HepG2 (cell line): ENCODE measurements around the gene SLC29A1. TPM values are rescaled to one million over a fixed set of nuclear protein-coding genes. Genes with fewer than 3 reads are reported as not detected.
A peak's percentile ranks its signal among the peaks of the same experiment; 100 is the strongest.

Experiments used
- AFF4 ChIP-seq: sonication (generic); formaldehyde crosslinking; IDR thresholded peaks from 2 replicates; pipeline ENCODE4 v1.4.0; 2020; ENCODE audit warnings: missing genetic modification reagents
- ARNT2 ChIP-seq: sonication (generic); formaldehyde crosslinking; IDR thresholded peaks from 2 replicates; pipeline ENCODE4 v1.8.0; 2022; ENCODE audit warnings: mild to moderate bottlenecking, low read depth, missing genetic modification reagents, moderate library complexity
- FOXK2 ChIP-seq: fragments of 450-650 bp; IDR thresholded peaks from 2 replicates; pipeline ENCODE4 v1.6.1; 2016
- FOXM1 ChIP-seq: sonication (generic); formaldehyde crosslinking; IDR thresholded peaks from 2 replicates; pipeline ENCODE4 v1.5.0; 2020; ENCODE audit warnings: missing genetic modification reagents
- KAT8 ChIP-seq: IDR thresholded peaks from 2 replicates; pipeline ENCODE4 v1.6.1; 2016; ENCODE audit warnings: missing genetic modification reagents, missing compliant biosample characterization
- KMT2B ChIP-seq: IDR thresholded peaks from 2 replicates; pipeline ENCODE4 v1.6.1; 2016; ENCODE audit warnings: missing genetic modification reagents, missing compliant biosample characterization
- MXI1 ChIP-seq: IDR thresholded peaks from 3 replicates; pipeline ENCODE4 v1.6.1; 2012; ENCODE audit warnings: low read depth, low read length, inconsistent platforms, borderline replicate concordance
- NFE2L2 ChIP-seq: fragments of 150-350 bp; IDR thresholded peaks from 2 replicates; pipeline ENCODE4 v1.6.1; 2014; ENCODE audit warnings: low read length
- PCBP1 ChIP-seq: fragments of 200-400 bp; formaldehyde crosslinking; IDR thresholded peaks from 2 replicates; pipeline ENCODE4 v1.6.1; 2017; ENCODE audit warnings: mild to moderate bottlenecking, low read depth, low read length, borderline replicate concordance
- RORA ChIP-seq: sonication (generic); formaldehyde crosslinking; IDR thresholded peaks from 2 replicates; pipeline ENCODE4 v1.5.0; 2020; ENCODE audit warnings: mild to moderate bottlenecking, missing genetic modification reagents, moderate library complexity
- SALL2 ChIP-seq: sonication (generic); formaldehyde crosslinking; IDR thresholded peaks from 2 replicates; pipeline ENCODE4 v1.8.1; 2023; ENCODE audit warnings: mild to moderate bottlenecking, missing genetic modification reagents, inconsistent platforms
- SP140L ChIP-seq: sonication (generic); formaldehyde crosslinking; IDR thresholded peaks from 2 replicates; pipeline ENCODE4 v1.4.0; 2020; ENCODE audit warnings: missing genetic modification reagents, borderline replicate concordance
- SRF ChIP-seq: IDR thresholded peaks from 2 replicates; pipeline ENCODE4 v1.6.1; 2011; ENCODE audit warnings: mild to moderate bottlenecking, low read depth, low read length, moderate library complexity
- TFE3 ChIP-seq: IDR thresholded peaks from 2 replicates; pipeline ENCODE4 v1.6.1; 2016
- TOPORS ChIP-seq: sonication (generic); formaldehyde crosslinking; IDR thresholded peaks from 2 replicates; pipeline ENCODE4 v1.8.0; 2023; ENCODE audit warnings: mild to moderate bottlenecking, missing genetic modification reagents
- ZKSCAN8 ChIP-seq: IDR thresholded peaks from 2 replicates; pipeline ENCODE4 v1.6.1; 2016; ENCODE audit warnings: borderline replicate concordance, missing genetic modification reagents, missing compliant biosample characterization
- ZNF275 ChIP-seq: sonication (generic); formaldehyde crosslinking; IDR thresholded peaks from 2 replicates; pipeline ENCODE4 v1.8.0; 2022; ENCODE audit warnings: missing genetic modification reagents, mild to moderate bottlenecking, inconsistent platforms, borderline replicate concordance
- ZNF574 ChIP-seq: sonication (generic); formaldehyde crosslinking; IDR thresholded peaks from 2 replicates; pipeline ENCODE4 v1.4.0; 2020; ENCODE audit warnings: missing genetic modification reagents
- ZNF576 ChIP-seq: sonication (generic); formaldehyde crosslinking; IDR thresholded peaks from 2 replicates; pipeline ENCODE4 v1.4.0; 2020; ENCODE audit warnings: mild to moderate bottlenecking, missing genetic modification reagents
- polyA plus RNA-seq, 8 experiments: library from polyadenylated mRNA; depleted of rRNA in 3 of 8; stranded (reverse) in 7 of 8; unstranded in 1 of 8; fragments of >200 nt; fragmentation: Illumina TruSeq in 4 of 8; extraction: Trizol in 4 of 8; gene quantifications; 2 replicates each; pipeline versions ENCODE4 v1.2.1 to v1.2.3, GENCODE V29; 2011 to 2016; ENCODE audit warnings: low read depth in 4 of 8, missing spikeins in 1 of 8, mixed read lengths in 1 of 8; ENCODE audit not compliant: insufficient read depth in 1 of 8
- total RNA-seq, 5 experiments: library from RNA; depleted of rRNA; stranded (reverse); fragments of >200 nt; fragmentation: Illumina TruSeq; extraction: Trizol; gene quantifications; 2 replicates each; pipeline ENCODE4 v1.2.3, GENCODE V29; 2016; ENCODE audit warnings: low read depth in 1 of 5

The SLC29A1 gene
- total and polyA plus RNA-seq, 2 of the 13 experiments (the other 11 are each of a cell fraction or from before 2014, with no cell fraction given), result 43.2 to 106 TPM

GRCh38 chr6:44245912-44246662 lies 22.7 kb downstream of the SLC29A1 start (continued):
- peak; percentile 81 for TF ChIP-seq ZNF574 (CRISPR knock-in tag)
- TF ChIP-seq TFE3 (CRISPR knock-in tag), result peak; percentile 38; the same call in 1 of the 2 replicates
- TF ChIP-seq SALL2 (CRISPR knock-in tag), result peak; percentile 90; the same call in 1 of the 2 replicates
- TF ChIP-seq FOXM1, result 0 out of 2 replicates have a peak, but pooled peaks have one; percentile 48
- TF ChIP-seq ARNT2 (CRISPR knock-in tag), result peak; percentile 97
- peak; percentile 50; the same call in 1 of the 2 replicates for TF ChIP-seq TOPORS (CRISPR knock-in tag)
- TF ChIP-seq ZNF275 (CRISPR knock-in tag), result no peak
- TF ChIP-seq AFF4, result no peak; the same call in 1 of the 2 replicates
- TF ChIP-seq PCBP1, result peak; percentile 99
- no peak for TF ChIP-seq NFE2L2
- no peak for TF ChIP-seq RORA
- TF ChIP-seq MXI1, result peak; percentile 66; the same call in 2 of the 3 replicates
- TF ChIP-seq SRF, result no peak
- TF ChIP-seq ZKSCAN8 (CRISPR knock-in tag), result peak; percentile 47; the same call in 1 of the 2 replicates
- no peak; the same call in 1 of the 2 replicates for TF ChIP-seq FOXK2
- no peak for TF ChIP-seq ZNF576 (CRISPR knock-in tag)
- peak; percentile 33; the same call in 1 of the 2 replicates for TF ChIP-seq KMT2B (CRISPR knock-in tag)
- TF ChIP-seq SP140L, result 0 out of 2 replicates have a peak, but pooled peaks have one; percentile 75
- peak; percentile 56; the same call in 1 of the 2 replicates for TF ChIP-seq KAT8
